Neural progenitor cell (in vitro differentiated cells): ENCODE measurements around the gene HSD17B13. TPM values are rescaled to one million over a fixed set of nuclear protein-coding genes. Genes with fewer than 3 reads are reported as not detected.

Experiments used
- DNase-seq: peaks from one replicate; pipeline ENCODE4 v3.0.0-alpha.2; 2016; ENCODE audit warnings: low spot score
- H2AFZ ChIP-seq: fragments of 200-600 bp; sonication (generic); replicated peaks from 2 replicates; pipeline ENCODE4 v1.6.1; 2016; ENCODE audit warnings: antibody characterized with exemption
- H3F3A ChIP-seq: fragments of 200-600 bp; sonication (generic); 2 replicates; pipeline ENCODE4 v1.6.1; 2016; ENCODE audit warnings: antibody characterized with exemption, low read depth
- H3K27ac ChIP-seq: fragments of 200-600 bp; sonication (generic); 2 replicates; pipeline ENCODE4 v1.5.1; 2016; ENCODE audit warnings: mild to moderate bottlenecking
- H3K27me3 ChIP-seq: fragments of 200-600 bp; sonication (generic); 2 replicates; pipeline ENCODE4 v1.6.1; 2016; ENCODE audit warnings: mild to moderate bottlenecking, moderate library complexity
- H3K36me3 ChIP-seq: fragments of 200-600 bp; sonication (generic); 2 replicates; pipeline ENCODE4 v1.5.1; 2016
- H3K4me1 ChIP-seq: fragments of 200-600 bp; sonication (generic); 2 replicates; pipeline ENCODE4 v1.6.1; 2016; ENCODE audit warnings: mixed run types
- H3K4me2 ChIP-seq: fragments of 200-600 bp; sonication (generic); 2 replicates; pipeline ENCODE4 v1.6.1; 2016
- H3K4me3 ChIP-seq: fragments of 200-600 bp; sonication (generic); 2 replicates; pipeline ENCODE4 v1.5.1; 2016
- H3K79me2 ChIP-seq: fragments of 200-600 bp; sonication (generic); 2 replicates; pipeline ENCODE4 v1.6.1; 2016; ENCODE audit warnings: low read depth
- H3K9ac ChIP-seq: fragments of 200-600 bp; sonication (generic); 2 replicates; pipeline ENCODE4 v1.6.1; 2016
- H3K9me3 ChIP-seq: fragments of 200-600 bp; sonication (generic); 2 replicates; pipeline ENCODE4 v1.5.1; 2016; ENCODE audit warnings: low read depth
- H4K20me1 ChIP-seq: fragments of 200-600 bp; sonication (generic); 2 replicates; pipeline ENCODE4 v1.6.1; 2016; ENCODE audit warnings: low read depth
- H3K27ac Mint-ChIP-seq: 3 replicates; pipeline ENCODE4 v1.8.0; 2021; ENCODE audit warnings: mixed read lengths
- H3K27me3 Mint-ChIP-seq: 2 replicates; pipeline ENCODE4 v1.8.0; 2022; ENCODE audit warnings: low read depth, mild to moderate bottlenecking, inconsistent platforms, moderate library complexity, mixed read lengths; ENCODE audit not compliant: insufficient read depth
- H3K36me3 Mint-ChIP-seq: 3 replicates; pipeline ENCODE4 v1.8.0; 2021; ENCODE audit warnings: mixed read lengths
- H3K4me1 Mint-ChIP-seq: 3 replicates; pipeline ENCODE4 v1.8.0; 2021; ENCODE audit warnings: mixed read lengths
- H3K4me3 Mint-ChIP-seq: 3 replicates; pipeline ENCODE4 v1.8.0; 2021; ENCODE audit warnings: mild to moderate bottlenecking, moderate library complexity, mixed read lengths
- H3K9me3 Mint-ChIP-seq: 3 replicates; pipeline ENCODE4 v1.8.0; 2020; ENCODE audit warnings: mixed read lengths
- CTCF ChIP-seq: fragments of 200-600 bp; sonication (generic); IDR thresholded peaks from 2 replicates; pipeline ENCODE4 v1.5.1; 2017; ENCODE audit warnings: antibody characterized with exemption, mild to moderate bottlenecking
- EZH2 ChIP-seq: fragments of 200-600 bp; sonication (generic); IDR thresholded peaks from 2 replicates; pipeline ENCODE4 v1.6.1; 2017; ENCODE audit warnings: antibody characterized with exemption, mild to moderate bottlenecking, moderate library complexity
- EZH2phosphoT487 ChIP-seq: fragments of 200-600 bp; sonication (generic); IDR thresholded peaks from 2 replicates; pipeline ENCODE4 v1.6.1; 2017; ENCODE audit warnings: antibody characterized with exemption
- total RNA-seq: library from RNA; depleted of rRNA; stranded (reverse); fragments of >200 nt; gene quantifications from 2 replicates; pipeline ENCODE4 v1.2.3, GENCODE V29; 2015; ENCODE audit warnings: low replicate concordance

Gene HSD17B13
- total RNA-seq, 1 donor from 2014 or later = 0.60 TPM

GRCh38 chr4:87359258-87359657 is 36.6 kb upstream of the HSD17B13 start:
- Histone ChIP-seq H2AFZ (no peak overlapping the region), H3K4me1 (no peaks in the 10 kb centered on the region), H3K4me3 (no peak overlapping the region), H3K27me3 (no peaks in the 10 kb centered on the region), H3K36me3 (no peaks in the 10 kb centered on the region), H3K79me2 (no peaks in the 10 kb centered on the region), H3F3A (peaks cover 5% of the 10 kb centered on the region), H3K27ac (no peak overlapping the region), H3K9me3 (no peaks in the 10 kb centered on the region), H3K4me2 (no peak overlapping the region), H3K9ac (no peak overlapping the region), H4K20me1 (no peaks in the 10 kb centered on the region)
- TF ChIP-seq CTCF = no peak
- TF ChIP-seq EZH2phosphoT487 = no peak
- no peak for TF ChIP-seq EZH2
- H3K4me3 Mint-ChIP-seq = no peak overlapping the region
- peaks cover 18% of the 10 kb centered on the region for H3K36me3 Mint-ChIP-seq
- no peak overlapping the region for H3K27ac Mint-ChIP-seq
- no peaks in the 10 kb centered on the region for H3K4me1 Mint-ChIP-seq
- no peaks in the 10 kb centered on the region for H3K9me3 Mint-ChIP-seq
- DNase-seq = no peak
- H3K27me3 Mint-ChIP-seq = no peaks in the 10 kb centered on the region

- Histone ChIP-seq H3K79me2 (no peaks in the 10 kb centered on the region), H3K4me3 (no peak overlapping the region), H3K9me3 (no peaks in the 10 kb centered on the region), H3K4me1 (no peaks in the 10 kb centered on the region), H3K4me2 (no peak overlapping the region), H3K36me3 (no peaks in the 10 kb centered on the region), H4K20me1 (no peaks in the 10 kb centered on the region), H3K27ac (peak overlapping the region; percentile 13), H2AFZ (no peak overlapping the region), H3F3A (peaks cover 5% of the 10 kb centered on the region), H3K9ac (no peak overlapping the region), H3K27me3 (no peaks in the 10 kb centered on the region)
- no peak for TF ChIP-seq CTCF
- no peak for TF ChIP-seq EZH2
- Mint-ChIP-seq H3K4me1 (no peaks in the 10 kb centered on the region), H3K9me3 (no peaks in the 10 kb centered on the region), H3K36me3 (peaks cover 8% of the 10 kb centered on the region), H3K27me3 (no peaks in the 10 kb centered on the region), H3K4me3 (no peak overlapping the region), H3K27ac (no peak overlapping the region)
- DNase-seq = no peak
Observed at GRCh38 chr4:87356832-87357526, 34.3 kb upstream of the HSD17B13 start.

- peaks cover 6% of the 10 kb centered on the region for H3K36me3 Mint-ChIP-seq
- no peaks in the 10 kb centered on the region for H3K36me3 ChIP-seq
- H3K27ac ChIP-seq = no peak overlapping the region
- H3K27me3 ChIP-seq = no peaks in the 10 kb centered on the region
- no peaks in the 10 kb centered on the region for H3K9me3 Mint-ChIP-seq
- H2AFZ ChIP-seq = no peak overlapping the region
- no peaks in the 10 kb centered on the region for H3K79me2 ChIP-seq
- TF ChIP-seq EZH2 (no peak), EZH2phosphoT487 (no peak), CTCF (no peak)
- H3K4me2 ChIP-seq = no peak overlapping the region
- no peaks in the 10 kb centered on the region for H3K27me3 Mint-ChIP-seq
- H3K9ac ChIP-seq = no peak overlapping the region
- no peak for DNase-seq
- no peaks in the 10 kb centered on the region for H3K4me1 ChIP-seq
- H3K4me3 Mint-ChIP-seq = no peak overlapping the region
- no peaks in the 10 kb centered on the region for H3K9me3 ChIP-seq
- peaks cover 5% of the 10 kb centered on the region for H3F3A ChIP-seq
- no peak overlapping the region for H3K27ac Mint-ChIP-seq
- no peaks in the 10 kb centered on the region for H3K4me1 Mint-ChIP-seq
- no peaks in the 10 kb centered on the region for H4K20me1 ChIP-seq
- no peak overlapping the region for H3K4me3 ChIP-seq
Observed at GRCh38 chr4:87354168-87355102, 31.8 kb upstream of the HSD17B13 start.
